H1 (cell line): ENCODE measurements around the gene CLASP2. TPM values are rescaled to one million over a fixed set of nuclear protein-coding genes. Genes with fewer than 3 reads are reported as not detected.
A peak's percentile ranks its signal among the peaks of the same experiment; 100 is the strongest.

Experiments
- ASH2L ChIP-seq: fragments of 200-600, 300-600 bp; sonication (generic); IDR thresholded peaks from one replicate; pipeline ENCODE4 v1.7.1; 2017; ENCODE audit warnings: low read length
- BACH1 ChIP-seq: IDR thresholded peaks from 2 replicates; pipeline ENCODE4 v1.6.1; 2012; ENCODE audit warnings: low read length, improper control_type of control experiment
- CHD2 ChIP-seq: IDR thresholded peaks from 2 replicates; pipeline ENCODE4 v1.6.1; 2012; ENCODE audit warnings: low read length, improper control_type of control experiment
- CREB1 ChIP-seq: IDR thresholded peaks from 2 replicates; pipeline ENCODE4 v1.6.1; 2012; ENCODE audit warnings: inconsistent platforms
- EGR1 ChIP-seq: IDR thresholded peaks from 2 replicates; pipeline ENCODE4 v1.6.1; 2011; ENCODE audit warnings: low read depth, low read length, borderline replicate concordance
- KDM4A ChIP-seq: IDR thresholded peaks from one replicate; pipeline ENCODE4 v1.7.1; 2012; ENCODE audit warnings: low read depth, mild to moderate bottlenecking, moderate library complexity, low read length, inconsistent platforms; ENCODE audit not compliant: severe bottlenecking
- NANOG ChIP-seq: IDR thresholded peaks from 2 replicates; pipeline ENCODE4 v1.6.1; 2011; ENCODE audit warnings: low read length, low read depth, mild to moderate bottlenecking, inconsistent platforms; ENCODE audit not compliant: insufficient read depth, poor library complexity, severe bottlenecking
- POU5F1 ChIP-seq: IDR thresholded peaks from 2 replicates; pipeline ENCODE4 v1.6.1; 2011; ENCODE audit warnings: low read depth, mild to moderate bottlenecking, low read length, moderate library complexity
- RAD21 ChIP-seq, 2 experiments: IDR thresholded peaks in 1 of 2; conservative IDR thresholded peaks in 1 of 2; 2 replicates each; pipeline ENCODE4 v1.6.1; 2011; ENCODE audit warnings: low read depth in 2 of 2, low read length in 2 of 2, improper control_type of control experiment in 1 of 2, inconsistent platforms in 1 of 2, mild to moderate bottlenecking in 1 of 2, moderate library complexity in 1 of 2
- SIRT6 ChIP-seq: IDR thresholded peaks from one replicate; pipeline ENCODE4 v1.7.1; 2012; ENCODE audit warnings: low read length, inconsistent platforms
- SP1 ChIP-seq: IDR thresholded peaks from 2 replicates; pipeline ENCODE4 v1.6.1; 2011; ENCODE audit warnings: low read depth, low read length
- YY1 ChIP-seq: IDR thresholded peaks from 2 replicates; pipeline ENCODE4 v1.6.1; 2011; ENCODE audit warnings: low read depth, mild to moderate bottlenecking, low read length
- polyA plus RNA-seq, 7 experiments: library from polyadenylated mRNA; depleted of rRNA in 3 of 7; stranded (reverse) in 5 of 7; unstranded in 2 of 7; fragments of >200 nt in 5 of 7; fragments of 200-250 nt in 2 of 7; gene quantifications; 1 replicate in 5 of 7; 2 replicates in 1 of 7; 4 replicates in 1 of 7; pipeline versions ENCODE4 v1.2.1 to v1.2.3, GENCODE V29; 2011 to 2013; ENCODE audit warnings: missing spikeins in 2 of 7, mixed read lengths in 2 of 7
- total RNA-seq: library from RNA; stranded (reverse); fragmentation: NEBNext Ultra II Directional; extraction: Animal tissue kit (Norgen Biotek cat#: 25700); gene quantifications from 2 replicates; pipeline ENCODE4 v1.2.1, GENCODE V29; 2021
- TF ChIP-seq, protein P1 (sequence below), 3 experiments: IDR thresholded peaks; 1 replicate in 2 of 3; 2 replicates in 1 of 3; pipeline versions ENCODE4 v1.5.1 to v1.6.1; 2011; ENCODE audit warnings: low read length in 3 of 3, mild to moderate bottlenecking in 3 of 3, inconsistent platforms in 2 of 3, low read depth in 1 of 3, moderate library complexity in 1 of 3; ENCODE audit not compliant: insufficient read depth in 1 of 3; ENCODE audit errors: control extremely low read depth in 1 of 3
- TF ChIP-seq, protein P2 (sequence below): IDR thresholded peaks from 2 replicates; pipeline ENCODE4 v1.6.1; 2011; ENCODE audit warnings: low read depth, mild to moderate bottlenecking, low read length; ENCODE audit not compliant: insufficient read depth
- TF ChIP-seq, protein P3 (sequence below): IDR thresholded peaks from 2 replicates; pipeline ENCODE4 v1.6.1; 2012; ENCODE audit warnings: low read length, inconsistent platforms
- TF ChIP-seq, protein P4 (sequence below): IDR thresholded peaks from 2 replicates; pipeline ENCODE4 v1.6.1; 2011; ENCODE audit warnings: low read length, improper control_type of control experiment

Gene CLASP2
- total and polyA plus RNA-seq, 2 of the 8 experiments (the other 6 are each of a cell fraction or from before 2014, with no cell fraction given): 21.7 to 58.0 TPM

DNA sequence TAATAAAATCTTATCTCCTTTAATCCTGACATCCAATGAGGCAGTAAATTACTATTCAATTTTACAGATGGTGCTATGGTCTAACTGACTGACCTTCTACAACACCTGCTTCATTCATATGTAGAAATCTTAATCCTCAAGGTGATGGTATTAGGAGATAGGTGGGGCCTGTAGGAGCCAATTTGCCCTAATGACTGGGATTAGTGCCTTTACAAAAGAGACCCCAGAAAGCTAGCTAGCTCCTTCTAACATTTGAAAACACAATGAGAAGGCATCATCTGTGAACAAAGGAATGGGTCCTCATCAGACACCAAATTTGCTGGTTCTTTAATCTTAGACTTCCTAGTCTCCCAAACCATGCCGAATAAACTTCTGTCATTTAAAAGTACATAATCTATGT is 140.5 kb downstream of the CLASP2 start (continued):
- TF ChIP-seq YY1 (no peak), CHD2 (no peak), POU5F1 (peak; percentile 76), NANOG (peak; percentile 92), RAD21 (IDR thresholded peaks at IDR 0.05 in 1 of 2, conservative IDR thresholded peaks at IDR 0.05 in 1 of 2; ENCODE audit: low read depth in 2 of 2, low read length in 2 of 2) (no peak), ASH2L (no peak), CREB1 (no peak), SP1 (peak; percentile 75), SIRT6 (no peak), EGR1 (no peak), BACH1 (no peak), KDM4A (no peak)
- TF ChIP-seq, protein P1, sequence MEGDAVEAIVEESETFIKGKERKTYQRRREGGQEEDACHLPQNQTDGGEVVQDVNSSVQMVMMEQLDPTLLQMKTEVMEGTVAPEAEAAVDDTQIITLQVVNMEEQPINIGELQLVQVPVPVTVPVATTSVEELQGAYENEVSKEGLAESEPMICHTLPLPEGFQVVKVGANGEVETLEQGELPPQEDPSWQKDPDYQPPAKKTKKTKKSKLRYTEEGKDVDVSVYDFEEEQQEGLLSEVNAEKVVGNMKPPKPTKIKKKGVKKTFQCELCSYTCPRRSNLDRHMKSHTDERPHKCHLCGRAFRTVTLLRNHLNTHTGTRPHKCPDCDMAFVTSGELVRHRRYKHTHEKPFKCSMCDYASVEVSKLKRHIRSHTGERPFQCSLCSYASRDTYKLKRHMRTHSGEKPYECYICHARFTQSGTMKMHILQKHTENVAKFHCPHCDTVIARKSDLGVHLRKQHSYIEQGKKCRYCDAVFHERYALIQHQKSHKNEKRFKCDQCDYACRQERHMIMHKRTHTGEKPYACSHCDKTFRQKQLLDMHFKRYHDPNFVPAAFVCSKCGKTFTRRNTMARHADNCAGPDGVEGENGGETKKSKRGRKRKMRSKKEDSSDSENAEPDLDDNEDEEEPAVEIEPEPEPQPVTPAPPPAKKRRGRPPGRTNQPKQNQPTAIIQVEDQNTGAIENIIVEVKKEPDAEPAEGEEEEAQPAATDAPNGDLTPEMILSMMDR (IDR thresholded peaks at IDR 0.05; ENCODE audit: control extremely low read depth in 1 of 3, insufficient read depth in 1 of 3, low read depth in 1 of 3, low read length in 3 of 3): no peak
- TF ChIP-seq, protein P2, sequence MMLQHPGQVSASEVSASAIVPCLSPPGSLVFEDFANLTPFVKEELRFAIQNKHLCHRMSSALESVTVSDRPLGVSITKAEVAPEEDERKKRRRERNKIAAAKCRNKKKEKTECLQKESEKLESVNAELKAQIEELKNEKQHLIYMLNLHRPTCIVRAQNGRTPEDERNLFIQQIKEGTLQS: no peak
- TF ChIP-seq, protein P3, sequence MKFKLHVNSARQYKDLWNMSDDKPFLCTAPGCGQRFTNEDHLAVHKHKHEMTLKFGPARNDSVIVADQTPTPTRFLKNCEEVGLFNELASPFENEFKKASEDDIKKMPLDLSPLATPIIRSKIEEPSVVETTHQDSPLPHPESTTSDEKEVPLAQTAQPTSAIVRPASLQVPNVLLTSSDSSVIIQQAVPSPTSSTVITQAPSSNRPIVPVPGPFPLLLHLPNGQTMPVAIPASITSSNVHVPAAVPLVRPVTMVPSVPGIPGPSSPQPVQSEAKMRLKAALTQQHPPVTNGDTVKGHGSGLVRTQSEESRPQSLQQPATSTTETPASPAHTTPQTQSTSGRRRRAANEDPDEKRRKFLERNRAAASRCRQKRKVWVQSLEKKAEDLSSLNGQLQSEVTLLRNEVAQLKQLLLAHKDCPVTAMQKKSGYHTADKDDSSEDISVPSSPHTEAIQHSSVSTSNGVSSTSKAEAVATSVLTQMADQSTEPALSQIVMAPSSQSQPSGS: peak; percentile 50; the same call in 1 of the 2 replicates
- TF ChIP-seq, protein P4, sequence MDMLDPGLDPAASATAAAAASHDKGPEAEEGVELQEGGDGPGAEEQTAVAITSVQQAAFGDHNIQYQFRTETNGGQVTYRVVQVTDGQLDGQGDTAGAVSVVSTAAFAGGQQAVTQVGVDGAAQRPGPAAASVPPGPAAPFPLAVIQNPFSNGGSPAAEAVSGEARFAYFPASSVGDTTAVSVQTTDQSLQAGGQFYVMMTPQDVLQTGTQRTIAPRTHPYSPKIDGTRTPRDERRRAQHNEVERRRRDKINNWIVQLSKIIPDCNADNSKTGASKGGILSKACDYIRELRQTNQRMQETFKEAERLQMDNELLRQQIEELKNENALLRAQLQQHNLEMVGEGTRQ: no peak
